ENCODE data around the gene SPON2.

DNA sequence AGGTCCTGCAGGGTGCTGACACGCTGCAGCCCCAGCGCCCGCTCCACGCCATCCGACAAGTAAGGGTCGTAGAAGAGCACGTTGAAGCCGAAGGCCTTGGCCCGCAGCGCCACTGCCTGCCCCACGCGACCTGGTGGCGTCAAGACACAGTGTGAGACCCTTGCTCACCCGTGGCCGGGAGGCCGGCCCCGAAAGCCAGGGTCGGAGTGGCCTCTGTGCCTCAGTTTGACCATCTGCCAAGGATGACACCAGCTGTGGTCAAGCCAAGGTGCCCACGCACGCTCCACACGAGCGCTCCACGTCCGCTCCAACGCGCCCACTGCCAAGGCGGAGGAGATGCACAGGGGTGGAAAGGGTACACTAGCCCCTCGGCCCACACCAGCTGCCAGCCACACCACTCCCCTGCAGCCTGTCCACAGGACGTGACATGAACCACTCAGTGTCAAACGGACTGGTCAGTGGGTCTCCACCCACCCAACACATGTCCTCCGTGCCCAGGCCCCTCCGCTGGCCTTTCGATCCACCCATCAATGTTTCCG is 43.8 kb upstream of the SPON2 start:
- TF ChIP-seq POLR2A (IDR thresholded peaks at IDR 0.05; ENCODE audit: low read depth, low read length): no peak
- no peak for TF ChIP-seq POLR2AphosphoS5 (IDR thresholded peaks at IDR 0.05; ENCODE audit: low read depth, low read length)
- TF ChIP-seq TAF1 (IDR thresholded peaks at IDR 0.05; ENCODE audit: borderline replicate concordance, low read depth, low read length): no peak

Measured in GM12892 (cell line).